Transverse colon (tissue), 3 donors: Measurements from ENCODE around the gene NWD2.

Experiments
- POLR2A ChIP-seq: fragments of 450-650 bp; IDR thresholded peaks from one replicate; pipeline ENCODE4 v1.6.1; 2016; ENCODE audit warnings: antibody characterized with exemption, mild to moderate bottlenecking, moderate library complexity
- TF ChIP-seq, protein P1 (sequence below), 5 experiments: fragments of 200-600 bp in 3 of 5; fragments of 450-650 bp in 2 of 5; sonication (generic) in 3 of 5; IDR thresholded peaks; 1 replicate in 2 of 5; 2 replicates in 3 of 5; pipeline ENCODE4 v1.5.1; 2016 to 2017; ENCODE audit warnings: antibody characterized with exemption in 5 of 5, inconsistent platforms in 3 of 5, mild to moderate bottlenecking in 2 of 5, moderate library complexity in 1 of 5

DNA sequence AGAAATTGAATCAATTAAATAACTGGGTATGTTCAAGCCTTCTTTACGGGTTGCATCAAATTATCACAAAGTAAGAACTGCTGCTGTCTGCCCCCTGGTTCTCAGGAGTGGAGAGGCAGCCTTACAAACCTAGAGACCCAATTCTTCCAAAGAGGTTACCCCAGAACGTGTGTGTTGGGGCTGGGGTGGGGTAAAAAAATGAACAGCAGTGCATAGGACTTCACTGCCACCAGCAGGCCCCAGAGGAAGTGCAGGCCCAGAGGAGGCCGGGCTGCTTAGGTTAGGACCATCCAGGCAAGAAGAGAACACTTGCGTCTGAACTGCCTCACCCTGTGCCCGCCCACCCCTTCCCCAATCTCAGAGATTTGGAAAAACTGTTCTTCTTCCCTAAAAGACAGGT is 1.5 kb upstream of the NWD2 start:
- TF ChIP-seq, protein P1, sequence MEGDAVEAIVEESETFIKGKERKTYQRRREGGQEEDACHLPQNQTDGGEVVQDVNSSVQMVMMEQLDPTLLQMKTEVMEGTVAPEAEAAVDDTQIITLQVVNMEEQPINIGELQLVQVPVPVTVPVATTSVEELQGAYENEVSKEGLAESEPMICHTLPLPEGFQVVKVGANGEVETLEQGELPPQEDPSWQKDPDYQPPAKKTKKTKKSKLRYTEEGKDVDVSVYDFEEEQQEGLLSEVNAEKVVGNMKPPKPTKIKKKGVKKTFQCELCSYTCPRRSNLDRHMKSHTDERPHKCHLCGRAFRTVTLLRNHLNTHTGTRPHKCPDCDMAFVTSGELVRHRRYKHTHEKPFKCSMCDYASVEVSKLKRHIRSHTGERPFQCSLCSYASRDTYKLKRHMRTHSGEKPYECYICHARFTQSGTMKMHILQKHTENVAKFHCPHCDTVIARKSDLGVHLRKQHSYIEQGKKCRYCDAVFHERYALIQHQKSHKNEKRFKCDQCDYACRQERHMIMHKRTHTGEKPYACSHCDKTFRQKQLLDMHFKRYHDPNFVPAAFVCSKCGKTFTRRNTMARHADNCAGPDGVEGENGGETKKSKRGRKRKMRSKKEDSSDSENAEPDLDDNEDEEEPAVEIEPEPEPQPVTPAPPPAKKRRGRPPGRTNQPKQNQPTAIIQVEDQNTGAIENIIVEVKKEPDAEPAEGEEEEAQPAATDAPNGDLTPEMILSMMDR (IDR thresholded peaks at IDR 0.05), result peak in 1 of 5 experiments; percentile 11
- no peak for TF ChIP-seq POLR2A
